ENCODE results near the gene DBNDD1. TPM values are rescaled to one million over a fixed set of nuclear protein-coding genes. Genes with fewer than 3 reads are reported as not detected.

DBNDD1 gene
- total and polyA plus RNA-seq, 2 donors (not counting 1 experiment from before 2014, with no cell fraction given): 3.1 to 72.1 TPM

DNA sequence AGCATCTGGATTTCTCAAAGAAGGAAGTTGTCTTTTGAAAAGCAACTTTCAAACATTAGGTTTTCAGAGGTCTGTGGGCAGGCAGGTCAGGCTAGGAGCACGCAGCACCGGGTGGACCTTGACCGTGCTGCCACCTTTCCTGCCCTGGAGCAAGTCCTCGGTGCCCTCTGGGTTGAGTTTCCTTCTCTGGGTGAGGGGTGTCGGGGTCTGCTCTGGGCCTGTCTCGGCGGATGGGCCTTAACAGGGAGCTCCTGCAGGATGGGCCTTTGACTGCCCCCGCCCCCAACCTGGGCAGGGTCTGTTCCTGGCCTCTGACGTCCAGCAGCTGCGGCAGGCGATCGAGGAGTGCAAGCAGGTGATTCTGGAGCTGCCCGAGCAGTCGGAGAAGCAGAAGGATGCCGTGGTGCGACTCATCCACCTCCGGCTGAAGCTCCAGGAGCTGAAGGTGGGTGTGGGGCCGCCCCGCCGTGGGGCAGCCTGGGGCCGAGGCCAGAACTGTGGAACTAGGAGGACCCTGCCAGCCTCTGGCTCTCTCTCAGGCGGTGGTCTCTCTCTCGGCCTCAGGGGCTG is 62.0 kb downstream of the DBNDD1 start:
- no peak overlapping the region for H3K9ac ChIP-seq (ENCODE audit: low read length)
- peaks cover 79% of the 10 kb centered on the region for H4K20me1 ChIP-seq (ENCODE audit: control insufficient read depth, insufficient read depth, low read length, poor library complexity, severe bottlenecking)
- 85% methylated on average over 20 of the region's 23 CpGs for WGBS (ENCODE audit: insufficient coverage)
- peak overlapping the region in 1 of 2 donors; percentile 26 for H3K27ac ChIP-seq (ENCODE audit: low read length in 2 of 2)
- H3K27me3 Mint-ChIP-seq: no peaks in the 10 kb centered on the region
- H2AFZ ChIP-seq (ENCODE audit: insufficient read depth, low read depth, low read length, poor library complexity, severe bottlenecking): no peak overlapping the region
- intact Hi-C loops (cut with micrococcal nuclease): loop anchor here (2.0 kb wide), 1 partner anchor 16 kb away; no protein-coding TSS in a partner anchor
- H3K27me3 ChIP-seq (replicated peaks in 1 of 4; ENCODE audit: control extremely low read depth in 1 of 4, control insufficient read depth in 3 of 4, insufficient read depth in 4 of 4, low read length in 3 of 4): no peaks in the 10 kb centered on the region
- POLR2A ChIA-PET: interaction anchor here (1.0 to 1.7 kb wide), 2 partner anchors 15 to 29 kb away, joined by 3 to 4 read pairs; no protein-coding TSS in a partner anchor
- peak overlapping the region; percentile 73 for H3K4me3 Mint-ChIP-seq
- H3K27ac Mint-ChIP-seq: peak overlapping the region; percentile 85
- peaks cover 0 to 10% (median 0%) of the 10 kb centered on the region in 3 donors for H3K9me3 ChIP-seq (ENCODE audit: control extremely low read depth in 1 of 3, control insufficient read depth in 2 of 3, insufficient read depth in 1 of 3, low read length in 2 of 3)
- TF ChIP-seq, protein P1, sequence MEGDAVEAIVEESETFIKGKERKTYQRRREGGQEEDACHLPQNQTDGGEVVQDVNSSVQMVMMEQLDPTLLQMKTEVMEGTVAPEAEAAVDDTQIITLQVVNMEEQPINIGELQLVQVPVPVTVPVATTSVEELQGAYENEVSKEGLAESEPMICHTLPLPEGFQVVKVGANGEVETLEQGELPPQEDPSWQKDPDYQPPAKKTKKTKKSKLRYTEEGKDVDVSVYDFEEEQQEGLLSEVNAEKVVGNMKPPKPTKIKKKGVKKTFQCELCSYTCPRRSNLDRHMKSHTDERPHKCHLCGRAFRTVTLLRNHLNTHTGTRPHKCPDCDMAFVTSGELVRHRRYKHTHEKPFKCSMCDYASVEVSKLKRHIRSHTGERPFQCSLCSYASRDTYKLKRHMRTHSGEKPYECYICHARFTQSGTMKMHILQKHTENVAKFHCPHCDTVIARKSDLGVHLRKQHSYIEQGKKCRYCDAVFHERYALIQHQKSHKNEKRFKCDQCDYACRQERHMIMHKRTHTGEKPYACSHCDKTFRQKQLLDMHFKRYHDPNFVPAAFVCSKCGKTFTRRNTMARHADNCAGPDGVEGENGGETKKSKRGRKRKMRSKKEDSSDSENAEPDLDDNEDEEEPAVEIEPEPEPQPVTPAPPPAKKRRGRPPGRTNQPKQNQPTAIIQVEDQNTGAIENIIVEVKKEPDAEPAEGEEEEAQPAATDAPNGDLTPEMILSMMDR (IDR thresholded peaks at IDR 0.05): no peak
- TF ChIP-seq EZH2 (IDR thresholded peaks at IDR 0.05; ENCODE audit: borderline replicate concordance, insufficient read depth, low read depth, low read length, poor library complexity, severe bottlenecking): no peak
- DNase-seq (no peak), ATAC-seq (ENCODE audit: low read depth) (no peak)
- CTCF ChIA-PET: interaction anchor here (0.7 to 1.4 kb wide), 4 partner anchors 10 to 47 kb away, joined by 3 to 4 read pairs (median 3); partner anchors contain the start of gene MC1R
- H3K4me3 ChIP-seq (ENCODE audit: control extremely low read depth in 1 of 5, extremely low read depth in 1 of 5, insufficient read depth in 1 of 5, low read depth in 2 of 5, low read length in 4 of 5): no peak overlapping the region
- peak overlapping the region; percentile 68 for H3K4me2 ChIP-seq (replicated peaks; ENCODE audit: low read depth, low read length, poor library complexity, severe bottlenecking)
- peaks cover 59 to 60% of the 10 kb centered on the region in 2 donors for H3K4me1 ChIP-seq (ENCODE audit: control insufficient read depth in 2 of 2, insufficient read depth in 2 of 2, low read length in 2 of 2)
- H3K36me3 ChIP-seq (replicated peaks in 1 of 2; ENCODE audit: control extremely low read depth in 1 of 2, control insufficient read depth in 1 of 2, extremely low read depth in 1 of 2, insufficient read depth in 2 of 2, low read length in 1 of 2): peaks cover 0 to 60% of the 10 kb centered on the region in 2 experiments
- no peaks in the 10 kb centered on the region for H3K9me3 Mint-ChIP-seq (ENCODE audit: insufficient read depth)
- H3K79me2 ChIP-seq (ENCODE audit: control insufficient read depth, insufficient read depth, low read length): peaks cover 54% of the 10 kb centered on the region
- H3K4me1 Mint-ChIP-seq: peaks cover 57% of the 10 kb centered on the region
